H9 (cell line): Measurements from ENCODE around the gene ROBO2. TPM values are rescaled to one million over a fixed set of nuclear protein-coding genes. Genes with fewer than 3 reads are reported as not detected.
A peak's percentile ranks its signal among the peaks of the same experiment; 100 is the strongest.

Experiments
- DNase-seq: peaks from one replicate; pipeline ENCODE4 v3.0.0-alpha.2; 2017
- H2AFZ ChIP-seq: one replicate; pipeline ENCODE4 v1.6.1; 2013; ENCODE audit warnings: mild to moderate bottlenecking, low read length, control low read depth, moderate library complexity
- H2AK5ac ChIP-seq: 2 replicates; pipeline ENCODE4 v1.6.1; 2013; ENCODE audit warnings: low read length, control low read depth, mixed read lengths; ENCODE audit not compliant: insufficient read length
- H2BK120ac ChIP-seq: one replicate; pipeline ENCODE4 v1.6.1; 2013; ENCODE audit warnings: low read depth, mild to moderate bottlenecking, low read length, control low read depth, inconsistent platforms; ENCODE audit not compliant: poor library complexity, severe bottlenecking
- H2BK12ac ChIP-seq: 2 replicates; pipeline ENCODE4 v1.6.1; 2013; ENCODE audit warnings: low read length, control low read depth, mixed read lengths, low read depth; ENCODE audit not compliant: insufficient read length
- H2BK15ac ChIP-seq: 2 replicates; pipeline ENCODE4 v1.6.1; 2013; ENCODE audit warnings: low read depth, low read length, control low read depth
- H2BK20ac ChIP-seq: one replicate; pipeline ENCODE4 v1.6.1; 2013; ENCODE audit warnings: low read depth, mild to moderate bottlenecking, low read length, control low read depth, inconsistent platforms; ENCODE audit not compliant: poor library complexity, severe bottlenecking
- H2BK5ac ChIP-seq: 2 replicates; pipeline ENCODE4 v1.6.1; 2013; ENCODE audit warnings: low read length, control low read depth, mixed read lengths; ENCODE audit not compliant: insufficient read length
- H3K14ac ChIP-seq: 2 replicates; pipeline ENCODE4 v1.6.1; 2013; ENCODE audit warnings: low read length, control low read depth; ENCODE audit not compliant: insufficient read depth
- H3K18ac ChIP-seq: 2 replicates; pipeline ENCODE4 v1.6.1; 2013; ENCODE audit warnings: low read depth, mild to moderate bottlenecking, mixed read lengths, low read length, control low read depth; ENCODE audit not compliant: insufficient read length
- H3K23ac ChIP-seq: 2 replicates; pipeline ENCODE4 v1.6.1; 2013; ENCODE audit warnings: low read length, control low read depth, mixed read lengths, low read depth; ENCODE audit not compliant: insufficient read length
- H3K23me2 ChIP-seq: 2 replicates; pipeline ENCODE4 v1.6.1; 2013; ENCODE audit warnings: low read depth, mild to moderate bottlenecking, mixed read lengths, low read length, control low read depth; ENCODE audit not compliant: insufficient read length, poor library complexity, severe bottlenecking
- H3K27ac ChIP-seq: 2 replicates; pipeline ENCODE4 v1.5.1; 2013; ENCODE audit warnings: low read length, control low read depth, mixed read lengths, low read depth; ENCODE audit not compliant: insufficient read length
- H3K27me3 ChIP-seq: 2 replicates; pipeline ENCODE4 v1.6.1; 2013; ENCODE audit warnings: low read length, control low read depth, inconsistent platforms; ENCODE audit not compliant: insufficient read depth
- H3K4ac ChIP-seq: 2 replicates; pipeline ENCODE4 v1.6.1; 2013; ENCODE audit warnings: low read depth, mild to moderate bottlenecking, control low read depth, inconsistent platforms, low read length, moderate library complexity
- H3K4me1 ChIP-seq: 2 replicates; pipeline ENCODE4 v1.6.1; 2013; ENCODE audit warnings: low read length, control low read depth, inconsistent platforms; ENCODE audit not compliant: insufficient read depth
- H3K4me2 ChIP-seq: 2 replicates; pipeline ENCODE4 v1.6.1; 2013; ENCODE audit warnings: low read length, control low read depth, mixed read lengths; ENCODE audit not compliant: insufficient read length, insufficient read depth
- H3K56ac ChIP-seq: 2 replicates; pipeline ENCODE4 v1.6.1; 2013; ENCODE audit warnings: low read depth, mild to moderate bottlenecking, mixed read lengths, low read length, control low read depth; ENCODE audit not compliant: insufficient read length
- H3K79me1 ChIP-seq: 2 replicates; pipeline ENCODE4 v1.6.1; 2013; ENCODE audit warnings: low read depth, mild to moderate bottlenecking, moderate library complexity, low read length, control low read depth, inconsistent platforms; ENCODE audit not compliant: insufficient read depth, poor library complexity, severe bottlenecking
- H3K79me2 ChIP-seq: 2 replicates; pipeline ENCODE4 v1.6.1; 2013; ENCODE audit warnings: low read length, control low read depth, inconsistent platforms; ENCODE audit not compliant: insufficient read depth
- H3K9ac ChIP-seq: 2 replicates; pipeline ENCODE4 v1.6.1; 2013; ENCODE audit warnings: low read length, control low read depth, mixed read lengths; ENCODE audit not compliant: insufficient read length; ENCODE audit errors: extremely low read depth
- H3K9me3 ChIP-seq: one replicate; pipeline ENCODE4 v1.6.1; 2013; ENCODE audit warnings: low read depth, low read length, inconsistent platforms; ENCODE audit not compliant: control insufficient read depth
- H3T11ph ChIP-seq: one replicate; pipeline ENCODE4 v1.6.1; 2013; ENCODE audit warnings: mild to moderate bottlenecking, low read length, control low read depth, inconsistent platforms
- H4K20me1 ChIP-seq: one replicate; pipeline ENCODE4 v1.6.1; 2013; ENCODE audit not compliant: control insufficient read depth, insufficient read length, insufficient read depth
- H4K5ac ChIP-seq: 2 replicates; pipeline ENCODE4 v1.6.1; 2013; ENCODE audit warnings: low read depth, mild to moderate bottlenecking, mixed read lengths, low read length, control low read depth; ENCODE audit not compliant: insufficient read length
- H4K8ac ChIP-seq: replicated peaks from 2 replicates; pipeline ENCODE4 v1.6.1; 2013; ENCODE audit warnings: low read length, control low read depth, mixed read lengths, low read depth; ENCODE audit not compliant: insufficient read length
- H4K91ac ChIP-seq: 2 replicates; pipeline ENCODE4 v1.6.1; 2013; ENCODE audit warnings: low read depth, mild to moderate bottlenecking, moderate library complexity, mixed read lengths, low read length, control low read depth; ENCODE audit not compliant: insufficient read length
- H3K27ac Mint-ChIP-seq, 3 experiments: 2 replicates in 2 of 3; 3 replicates in 1 of 3; pipeline ENCODE4 v1.8.0; 2020 to 2021; ENCODE audit warnings: mixed read lengths in 3 of 3, mild to moderate bottlenecking in 1 of 3, moderate library complexity in 1 of 3
- H3K27me3 Mint-ChIP-seq: 2 replicates; pipeline ENCODE4 v1.8.0; 2021; ENCODE audit warnings: low read depth, mild to moderate bottlenecking, moderate library complexity, mixed read lengths
- H3K36me3 Mint-ChIP-seq, 3 experiments: 2 replicates in 2 of 3; 3 replicates in 1 of 3; pipeline ENCODE4 v1.8.0; 2020 to 2021; ENCODE audit warnings: low read depth in 3 of 3, mixed read lengths in 3 of 3; ENCODE audit not compliant: insufficient read depth in 1 of 3
- H3K4me1 Mint-ChIP-seq, 2 experiments: 2 replicates each; pipeline ENCODE4 v1.8.0; 2020; ENCODE audit warnings: mixed read lengths in 2 of 2
- H3K4me3 Mint-ChIP-seq, 2 experiments: 2 replicates in 1 of 2; 3 replicates in 1 of 2; pipeline ENCODE4 v1.8.0; 2020 to 2021; ENCODE audit warnings: mild to moderate bottlenecking in 2 of 2, mixed read lengths in 2 of 2, moderate library complexity in 1 of 2
- H3K9me3 Mint-ChIP-seq, 2 experiments: 2 replicates in 1 of 2; 3 replicates in 1 of 2; pipeline ENCODE4 v1.8.0; 2020; ENCODE audit warnings: mild to moderate bottlenecking in 2 of 2, mixed read lengths in 2 of 2, moderate library complexity in 1 of 2
- WGBS: extraction: QIAGEN DNeasy Blood & Tissue Kit; methylation state at CpG from one replicate; pipeline ENCODE4 v1.1.7; 2013; ENCODE audit warnings: missing lambda C conversion rate, low lambda C conversion rate, mixed read lengths; ENCODE audit not compliant: insufficient read length; ENCODE audit errors: extremely low coverage; 5-methylcytosine and 5-hydroxymethylcytosine counted together
- total RNA-seq: library from RNA; stranded (reverse); gene quantifications from 2 replicates; pipeline ENCODE4 v1.2.1, GENCODE V29; 2021
- TF ChIP-seq, protein P1 (sequence below): fragments of 200-600 bp; sonication (generic); conservative IDR thresholded peaks from 3 replicates; pipeline ENCODE4 v1.8.0; 2021; ENCODE audit warnings: antibody characterized with exemption, mild to moderate bottlenecking

Gene ROBO2
- total RNA-seq, 1 experiment from 2014 or later: 2.3 TPM

DNA sequence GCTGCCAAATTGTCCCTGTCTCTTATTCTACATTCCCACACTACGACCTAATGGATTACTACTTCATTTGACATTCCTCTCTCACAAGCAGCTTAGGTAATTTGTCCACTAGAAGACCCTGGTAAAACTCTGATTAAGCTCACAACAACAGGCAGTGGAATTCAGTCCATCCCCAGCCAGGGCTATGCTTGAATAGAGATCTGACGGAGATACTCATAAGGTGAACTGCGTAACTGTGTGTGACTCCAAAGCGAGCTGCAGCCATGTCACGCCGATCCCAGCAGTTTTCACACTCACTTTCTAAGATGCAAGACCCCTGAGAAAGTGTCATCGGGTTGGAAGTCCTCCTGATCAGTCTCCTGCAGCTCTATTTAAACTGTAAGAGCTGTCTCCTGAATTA is 25.7 kb upstream of the ROBO2 start:
- Histone ChIP-seq H3K9ac (no peak overlapping the region), H3K79me1 (no peaks in the 10 kb centered on the region), H4K20me1 (no peaks in the 10 kb centered on the region), H2BK12ac (no peak overlapping the region), H2BK20ac (no peak overlapping the region), H3K18ac (no peak overlapping the region), H4K8ac (no peak overlapping the region), H4K5ac (no peak overlapping the region), H3K56ac (no peak overlapping the region), H2AFZ (peak overlapping the region; percentile 89), H3K79me2 (no peaks in the 10 kb centered on the region), H2BK15ac (no peak overlapping the region), H3K14ac (no peak overlapping the region; the same call in 1 of the 2 replicates), H3K27me3 (no peaks in the 10 kb centered on the region), H3K9me3 (no peaks in the 10 kb centered on the region), H3K23me2 (no peaks in the 10 kb centered on the region), H3K27ac (no peak overlapping the region), H3T11ph (no peak overlapping the region), H4K91ac (no peak overlapping the region), H3K4me2 (no peak overlapping the region), H2BK5ac (no peak overlapping the region), H2BK120ac (no peak overlapping the region), H3K4me1 (no peaks in the 10 kb centered on the region; the same call in 1 of the 2 replicates), H3K23ac (no peak overlapping the region), H2AK5ac (no peak overlapping the region), H3K4ac (no peak overlapping the region)
- DNase-seq: no peak
- Mint-ChIP-seq H3K36me3 (peaks cover 0 to 4% (median 0%) of the 10 kb centered on the region in 3 experiments; a peak in 2 of 7 replicates), H3K27ac (peak overlapping the region in 2 of 3 experiments; percentile 81 to 89; a peak in 4 of 7 replicates), H3K4me3 (no peak overlapping the region), H3K4me1 (peaks cover 9 to 16% of the 10 kb centered on the region in 2 experiments), H3K9me3 (peaks cover 0 to 3% of the 10 kb centered on the region in 2 experiments; a peak in 1 of 5 replicates), H3K27me3 (no peaks in the 10 kb centered on the region)
- TF ChIP-seq, protein P1, sequence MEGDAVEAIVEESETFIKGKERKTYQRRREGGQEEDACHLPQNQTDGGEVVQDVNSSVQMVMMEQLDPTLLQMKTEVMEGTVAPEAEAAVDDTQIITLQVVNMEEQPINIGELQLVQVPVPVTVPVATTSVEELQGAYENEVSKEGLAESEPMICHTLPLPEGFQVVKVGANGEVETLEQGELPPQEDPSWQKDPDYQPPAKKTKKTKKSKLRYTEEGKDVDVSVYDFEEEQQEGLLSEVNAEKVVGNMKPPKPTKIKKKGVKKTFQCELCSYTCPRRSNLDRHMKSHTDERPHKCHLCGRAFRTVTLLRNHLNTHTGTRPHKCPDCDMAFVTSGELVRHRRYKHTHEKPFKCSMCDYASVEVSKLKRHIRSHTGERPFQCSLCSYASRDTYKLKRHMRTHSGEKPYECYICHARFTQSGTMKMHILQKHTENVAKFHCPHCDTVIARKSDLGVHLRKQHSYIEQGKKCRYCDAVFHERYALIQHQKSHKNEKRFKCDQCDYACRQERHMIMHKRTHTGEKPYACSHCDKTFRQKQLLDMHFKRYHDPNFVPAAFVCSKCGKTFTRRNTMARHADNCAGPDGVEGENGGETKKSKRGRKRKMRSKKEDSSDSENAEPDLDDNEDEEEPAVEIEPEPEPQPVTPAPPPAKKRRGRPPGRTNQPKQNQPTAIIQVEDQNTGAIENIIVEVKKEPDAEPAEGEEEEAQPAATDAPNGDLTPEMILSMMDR: no peak
- WGBS: no CpG with 5 or more reads among the region's 7 CpGs
